ENCODE measurements around the gene SYNE2. TPM values are rescaled to one million over a fixed set of nuclear protein-coding genes. Genes with fewer than 3 reads are reported as not detected.
"Not testable (repeated sequence)": the region's sequence is repeated elsewhere in the genome, so short reads cannot be mapped to it uniquely, and the experiment has no call there.

Gene SYNE2
- total and polyA plus RNA-seq, 4 donors, result 26.9 to 208 (median 67.9) TPM

DNA sequence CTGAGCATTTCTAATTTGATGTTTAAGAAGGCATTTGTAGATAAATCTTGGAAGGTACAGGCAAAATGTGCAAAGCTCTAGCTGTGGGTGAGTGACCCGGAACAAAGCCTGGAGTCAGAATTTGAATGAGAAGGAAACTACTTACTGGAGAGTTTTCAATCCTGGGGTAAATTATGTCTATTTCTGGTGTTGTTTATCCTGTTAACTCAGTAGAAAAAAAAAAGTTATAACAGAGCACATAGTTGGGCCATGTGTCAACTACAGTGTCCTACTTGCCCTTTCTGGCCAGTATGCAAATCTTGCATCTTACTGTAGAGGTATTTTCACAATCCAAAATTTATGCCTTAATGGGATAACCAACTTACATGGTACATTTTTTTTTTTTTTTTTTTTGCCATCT lies 182.3 kb downstream of the SYNE2 start:
- Histone ChIP-seq H3K4me1 (ENCODE audit: control insufficient read depth in 5 of 5, insufficient read depth in 5 of 5, low read length in 5 of 5) (peaks cover 0 to 3% (median 0%) of the 10 kb centered on the region in 5 donors), H3K9ac (ENCODE audit: insufficient read depth in 1 of 2, low read length in 2 of 2) (no peak overlapping the region), H3K4me3 (no peak overlapping the region), H3K36me3 (ENCODE audit: control insufficient read depth in 4 of 4, insufficient read depth in 4 of 4, low read length in 4 of 4) (peaks cover 5 to 14% (median 9%) of the 10 kb centered on the region in 4 donors), H3K27me3 (ENCODE audit: control insufficient read depth in 3 of 3, insufficient read depth in 3 of 3, low read length in 2 of 3) (no peaks in the 10 kb centered on the region), H3K9me3 (ENCODE audit: control insufficient read depth in 4 of 4, insufficient read depth in 3 of 4, low read length in 3 of 4) (no peaks in the 10 kb centered on the region), H3K27ac (ENCODE audit: low read depth in 1 of 2, low read length in 1 of 2) (no peak overlapping the region)
- 92 to 93% methylated on average over 1 of the region's 1 CpG for WGBS, 2 donors
- ATAC-seq (ENCODE audit: insufficient read depth, low FRiP score) (no peak), DNase-seq (no peak)
- TF ChIP-seq, protein P1, sequence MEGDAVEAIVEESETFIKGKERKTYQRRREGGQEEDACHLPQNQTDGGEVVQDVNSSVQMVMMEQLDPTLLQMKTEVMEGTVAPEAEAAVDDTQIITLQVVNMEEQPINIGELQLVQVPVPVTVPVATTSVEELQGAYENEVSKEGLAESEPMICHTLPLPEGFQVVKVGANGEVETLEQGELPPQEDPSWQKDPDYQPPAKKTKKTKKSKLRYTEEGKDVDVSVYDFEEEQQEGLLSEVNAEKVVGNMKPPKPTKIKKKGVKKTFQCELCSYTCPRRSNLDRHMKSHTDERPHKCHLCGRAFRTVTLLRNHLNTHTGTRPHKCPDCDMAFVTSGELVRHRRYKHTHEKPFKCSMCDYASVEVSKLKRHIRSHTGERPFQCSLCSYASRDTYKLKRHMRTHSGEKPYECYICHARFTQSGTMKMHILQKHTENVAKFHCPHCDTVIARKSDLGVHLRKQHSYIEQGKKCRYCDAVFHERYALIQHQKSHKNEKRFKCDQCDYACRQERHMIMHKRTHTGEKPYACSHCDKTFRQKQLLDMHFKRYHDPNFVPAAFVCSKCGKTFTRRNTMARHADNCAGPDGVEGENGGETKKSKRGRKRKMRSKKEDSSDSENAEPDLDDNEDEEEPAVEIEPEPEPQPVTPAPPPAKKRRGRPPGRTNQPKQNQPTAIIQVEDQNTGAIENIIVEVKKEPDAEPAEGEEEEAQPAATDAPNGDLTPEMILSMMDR (IDR thresholded peaks at IDR 0.05; ENCODE audit: control extremely low read depth, extremely low read depth), result no peak

DNA sequence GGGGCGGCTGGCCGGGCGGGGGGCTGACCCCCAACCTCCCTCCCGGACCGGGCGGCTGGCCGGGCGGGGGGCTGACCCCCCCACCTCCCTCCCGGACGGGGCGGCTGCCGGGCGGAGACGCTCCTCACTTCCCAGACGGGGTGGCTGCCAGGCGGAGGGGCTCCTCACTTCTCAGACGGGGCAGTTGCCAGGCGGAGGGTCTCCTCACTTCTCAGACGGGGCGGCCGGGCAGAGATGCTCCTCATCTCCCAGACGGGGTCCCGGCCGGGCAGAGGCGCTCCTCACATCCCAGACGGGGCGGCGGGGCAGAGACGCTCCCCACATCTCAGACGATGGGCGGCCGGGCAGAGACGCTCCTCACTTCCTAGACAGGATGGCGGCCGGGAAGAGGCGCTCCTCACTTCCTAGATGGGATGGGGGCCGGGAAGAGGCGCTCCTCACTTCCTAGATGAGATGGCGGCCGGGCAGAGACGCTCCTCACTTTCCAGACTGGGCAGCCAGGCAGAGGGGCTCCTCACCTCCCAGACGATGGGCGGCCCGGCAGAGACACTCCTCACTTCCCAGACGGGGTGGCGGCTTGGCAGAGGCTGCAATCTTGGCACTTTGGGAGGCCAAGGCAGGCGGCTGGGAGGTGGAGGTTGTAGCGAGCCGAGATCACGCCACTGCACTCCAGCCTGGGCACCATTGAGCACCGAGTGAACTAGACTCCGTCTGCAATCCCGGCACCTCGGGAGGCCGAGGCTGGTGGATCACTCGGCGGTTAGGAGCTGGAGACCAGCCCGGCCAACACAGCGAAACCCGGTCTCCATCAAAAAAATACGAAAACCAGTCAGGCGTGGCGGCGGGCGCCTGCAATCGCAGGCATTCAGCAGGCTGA lies 185.3 kb downstream of the SYNE2 start:
- WGBS, 2 donors, result 96 to 98% methylated on average over 49 to 62 of the region's 66 CpGs
- H3K27me3 ChIP-seq (ENCODE audit: control insufficient read depth in 3 of 3, insufficient read depth in 3 of 3, low read length in 2 of 3); ATAC-seq (ENCODE audit: insufficient read depth, low FRiP score); H3K4me3 ChIP-seq; DNase-seq; H3K9me3 ChIP-seq (ENCODE audit: control insufficient read depth in 4 of 4, insufficient read depth in 3 of 4, low read length in 3 of 4); H3K27ac ChIP-seq (ENCODE audit: low read depth in 1 of 2, low read length in 1 of 2); H3K4me1 ChIP-seq (ENCODE audit: control insufficient read depth in 5 of 5, insufficient read depth in 5 of 5, low read length in 5 of 5); H3K9ac ChIP-seq (ENCODE audit: insufficient read depth in 1 of 2, low read length in 2 of 2); H3K36me3 ChIP-seq (ENCODE audit: control insufficient read depth in 4 of 4, insufficient read depth in 4 of 4, low read length in 4 of 4): not testable (repeated sequence)

DNA sequence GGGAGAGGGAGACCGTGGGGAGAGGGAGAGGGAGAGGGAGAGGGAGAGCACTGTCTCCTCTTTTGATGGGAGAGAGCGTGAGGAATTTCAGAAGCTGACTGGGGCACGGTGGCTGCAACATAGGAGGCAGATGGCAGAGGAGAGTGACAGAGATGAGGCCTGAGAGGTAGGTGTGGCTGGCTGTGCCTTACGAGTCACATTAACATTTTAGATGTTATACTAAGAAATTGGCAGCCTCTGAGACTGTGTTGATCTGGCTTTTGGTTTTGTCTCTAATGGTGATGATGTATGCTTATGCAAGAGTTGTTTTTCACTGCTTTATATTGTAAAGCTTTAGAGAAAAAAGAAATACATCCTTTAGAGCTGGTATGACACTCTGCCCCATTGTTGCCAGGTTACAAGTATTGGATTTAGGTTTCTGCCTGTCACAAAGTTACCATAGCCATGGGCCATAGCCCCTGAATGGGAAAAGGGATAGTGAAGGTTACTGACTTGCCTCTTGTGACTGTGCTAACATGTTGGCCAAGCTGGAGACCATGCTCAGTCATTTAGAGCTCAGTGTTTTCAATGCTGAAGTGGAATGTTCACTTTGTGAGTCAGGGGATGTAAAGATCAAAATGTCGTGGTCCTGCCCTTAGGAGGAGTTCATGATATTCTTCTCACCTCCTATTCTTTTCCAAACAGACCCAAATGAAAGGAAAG lies 186.2 kb downstream of the SYNE2 start:
- no peak for ATAC-seq (ENCODE audit: insufficient read depth, low FRiP score)
- TF ChIP-seq, protein P1 (IDR thresholded peaks at IDR 0.05; ENCODE audit: control extremely low read depth, extremely low read depth), result no peak
- Histone ChIP-seq H3K36me3 (ENCODE audit: control insufficient read depth in 4 of 4, insufficient read depth in 4 of 4, low read length in 4 of 4) (peaks cover 0 to 9% (median 3%) of the 10 kb centered on the region in 4 donors), H3K9me3 (ENCODE audit: control insufficient read depth in 4 of 4, insufficient read depth in 3 of 4, low read length in 3 of 4) (peaks cover 0 to 2% (median 0%) of the 10 kb centered on the region in 4 donors), H3K4me3 (no peak overlapping the region), H3K4me1 (ENCODE audit: control insufficient read depth in 5 of 5, insufficient read depth in 5 of 5, low read length in 5 of 5) (peaks cover 0 to 3% (median 0%) of the 10 kb centered on the region in 5 donors), H3K27me3 (ENCODE audit: control insufficient read depth in 3 of 3, insufficient read depth in 3 of 3, low read length in 2 of 3) (no peaks in the 10 kb centered on the region), H3K9ac (ENCODE audit: insufficient read depth in 1 of 2, low read length in 2 of 2) (no peak overlapping the region), H3K27ac (ENCODE audit: low read depth in 1 of 2, low read length in 1 of 2) (no peak overlapping the region)
- WGBS, 2 donors, result 95 to 96% methylated on average over 4 of the region's 5 CpGs
- DNase-seq, result no peak

DNA sequence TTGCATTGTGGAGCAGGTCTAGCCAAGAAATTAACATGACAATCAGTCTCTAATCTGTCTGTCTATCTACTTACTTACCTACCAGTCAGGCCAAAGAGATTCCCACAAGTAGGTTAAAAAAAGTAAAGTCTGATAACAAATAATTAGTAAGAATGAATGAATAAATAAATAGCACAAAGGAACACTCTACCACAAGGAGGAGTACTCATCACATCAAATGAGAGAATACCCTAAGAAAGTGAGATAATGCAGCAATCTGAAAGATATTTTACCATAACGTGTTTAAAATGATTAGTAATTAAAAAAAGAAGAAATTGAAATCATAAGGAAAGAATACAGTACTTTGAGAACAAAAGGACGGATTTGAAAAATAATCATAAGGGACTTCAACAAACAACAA lies 187.2 kb downstream of the SYNE2 start:
- Histone ChIP-seq H3K27ac (ENCODE audit: low read depth in 1 of 2, low read length in 1 of 2) (no peak overlapping the region), H3K9ac (ENCODE audit: insufficient read depth in 1 of 2, low read length in 2 of 2) (no peak overlapping the region), H3K9me3 (ENCODE audit: control insufficient read depth in 4 of 4, insufficient read depth in 3 of 4, low read length in 3 of 4) (peaks cover 0 to 2% (median 0%) of the 10 kb centered on the region in 4 donors), H3K36me3 (ENCODE audit: control insufficient read depth in 4 of 4, insufficient read depth in 4 of 4, low read length in 4 of 4) (peaks cover 0 to 9% (median 3%) of the 10 kb centered on the region in 4 donors), H3K4me3 (no peak overlapping the region), H3K27me3 (ENCODE audit: control insufficient read depth in 3 of 3, insufficient read depth in 3 of 3, low read length in 2 of 3) (no peaks in the 10 kb centered on the region), H3K4me1 (ENCODE audit: control insufficient read depth in 5 of 5, insufficient read depth in 5 of 5, low read length in 5 of 5) (peaks cover 0 to 3% (median 0%) of the 10 kb centered on the region in 5 donors)
- DNase-seq, result no peak
- 91 to 97% methylated on average over 2 of the region's 2 CpGs for WGBS, 2 donors
- no peak for ATAC-seq (ENCODE audit: insufficient read depth, low FRiP score)
- TF ChIP-seq, protein P1 (IDR thresholded peaks at IDR 0.05; ENCODE audit: control extremely low read depth, extremely low read depth), result no peak

DNA sequence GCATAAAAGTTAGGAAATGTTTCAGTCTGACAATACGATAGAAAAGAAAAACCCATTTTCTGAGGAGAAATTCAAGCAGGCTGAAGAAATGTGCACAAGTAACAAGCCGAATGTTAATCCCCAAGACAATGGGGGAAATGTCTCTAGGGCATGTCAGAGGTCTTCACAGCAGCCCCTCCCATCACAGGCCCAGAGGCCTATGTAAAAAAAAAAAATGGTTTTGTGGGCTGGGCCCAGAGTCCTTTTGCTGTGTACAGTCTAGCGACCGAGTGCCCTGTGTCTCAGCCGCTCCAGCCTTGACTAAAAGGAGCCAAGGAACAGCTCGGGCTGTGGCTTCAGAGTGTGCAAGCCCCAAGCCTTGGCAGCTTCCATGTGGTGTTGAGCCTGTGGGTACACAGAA lies 190.5 kb downstream of the SYNE2 start:
- not testable (repeated sequence) for H3K27ac ChIP-seq (ENCODE audit: low read depth in 1 of 2, low read length in 1 of 2); DNase-seq; H3K9me3 ChIP-seq (ENCODE audit: control insufficient read depth in 4 of 4, insufficient read depth in 3 of 4, low read length in 3 of 4); H3K4me1 ChIP-seq (ENCODE audit: control insufficient read depth in 5 of 5, insufficient read depth in 5 of 5, low read length in 5 of 5); ATAC-seq (ENCODE audit: insufficient read depth, low FRiP score); H3K9ac ChIP-seq (ENCODE audit: insufficient read depth in 1 of 2, low read length in 2 of 2); H3K27me3 ChIP-seq (ENCODE audit: control insufficient read depth in 3 of 3, insufficient read depth in 3 of 3, low read length in 2 of 3); H3K4me3 ChIP-seq
- 97 to 98% methylated on average over 6 of the region's 6 CpGs for WGBS, 2 donors
- peaks cover 0 to 11% (median 5%) of the 10 kb centered on the region in 4 donors for H3K36me3 ChIP-seq (ENCODE audit: control insufficient read depth in 4 of 4, insufficient read depth in 4 of 4, low read length in 4 of 4)

All from lung (tissue), 12 donors.